B cell (primary cell): ENCODE measurements around the gene MRPS6.

Source experiments
- EZH2 ChIP-seq: IDR thresholded peaks from 2 replicates; pipeline ENCODE4 v1.6.1; 2012; ENCODE audit warnings: borderline replicate concordance, low read depth, mild to moderate bottlenecking, moderate library complexity, low read length; ENCODE audit not compliant: insufficient read depth, poor library complexity, severe bottlenecking
- TF ChIP-seq, protein P1 (sequence below): fragments of 200-600 bp; IDR thresholded peaks from one replicate; pipeline ENCODE4 v1.8.0; 2022; ENCODE audit warnings: antibody characterized with exemption, mild to moderate bottlenecking

DNA sequence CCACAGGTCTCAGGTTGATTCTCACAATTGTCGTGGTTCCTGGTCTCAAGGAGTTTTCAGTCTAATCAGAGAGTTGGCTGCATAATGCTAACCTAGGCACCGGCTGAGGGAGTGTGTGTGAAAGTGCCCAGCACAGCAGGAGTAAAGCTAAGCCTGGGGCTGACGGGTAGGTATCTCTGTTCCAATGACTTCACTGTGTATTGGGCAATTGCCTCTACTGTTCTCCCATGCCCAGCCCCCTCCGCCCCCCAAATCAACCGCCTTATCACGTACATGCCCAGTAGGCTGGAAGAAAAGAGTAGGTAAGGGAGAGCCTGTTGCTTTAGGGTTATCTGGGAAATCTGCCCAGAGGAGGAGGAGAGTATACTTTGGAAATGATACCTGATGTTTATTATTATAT is 54.7 kb downstream of the MRPS6 start:
- TF ChIP-seq, protein P1, sequence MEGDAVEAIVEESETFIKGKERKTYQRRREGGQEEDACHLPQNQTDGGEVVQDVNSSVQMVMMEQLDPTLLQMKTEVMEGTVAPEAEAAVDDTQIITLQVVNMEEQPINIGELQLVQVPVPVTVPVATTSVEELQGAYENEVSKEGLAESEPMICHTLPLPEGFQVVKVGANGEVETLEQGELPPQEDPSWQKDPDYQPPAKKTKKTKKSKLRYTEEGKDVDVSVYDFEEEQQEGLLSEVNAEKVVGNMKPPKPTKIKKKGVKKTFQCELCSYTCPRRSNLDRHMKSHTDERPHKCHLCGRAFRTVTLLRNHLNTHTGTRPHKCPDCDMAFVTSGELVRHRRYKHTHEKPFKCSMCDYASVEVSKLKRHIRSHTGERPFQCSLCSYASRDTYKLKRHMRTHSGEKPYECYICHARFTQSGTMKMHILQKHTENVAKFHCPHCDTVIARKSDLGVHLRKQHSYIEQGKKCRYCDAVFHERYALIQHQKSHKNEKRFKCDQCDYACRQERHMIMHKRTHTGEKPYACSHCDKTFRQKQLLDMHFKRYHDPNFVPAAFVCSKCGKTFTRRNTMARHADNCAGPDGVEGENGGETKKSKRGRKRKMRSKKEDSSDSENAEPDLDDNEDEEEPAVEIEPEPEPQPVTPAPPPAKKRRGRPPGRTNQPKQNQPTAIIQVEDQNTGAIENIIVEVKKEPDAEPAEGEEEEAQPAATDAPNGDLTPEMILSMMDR, result no peak
- no peak for TF ChIP-seq EZH2
